AG20443 (cell line): ENCODE results near the gene GKN2.
"Not testable (repeated sequence)": the region's sequence is repeated elsewhere in the genome, so short reads cannot be mapped to it uniquely, and the experiment has no call there.

Experiments
- DNase-seq: peaks from one replicate; pipeline ENCODE4 v3.0.0; 2012; ENCODE audit warnings: low spot score, mixed read lengths

GKN2 gene

GRCh38 chr2:68918497-68918896 lies 34.2 kb downstream of the GKN2 start:
- DNase-seq = peak; percentile 2

GRCh38 chr2:68917034-68917718 lies 35.5 kb downstream of the GKN2 start:
- peak; percentile 1 for DNase-seq

- DNase-seq = no peak
These were observed 36.5 kb downstream of the GKN2 start for GRCh38 chr2:68916226-68916625.

- no peak for DNase-seq
These were observed 37.3 kb downstream of the GKN2 start for GRCh38 chr2:68915393-68915792.

GRCh38 chr2:68913359-68913758 lies 39.3 kb downstream of the GKN2 start:
- no peak for DNase-seq

- DNase-seq = no peak
These were observed 40.0 kb downstream of the GKN2 start for GRCh38 chr2:68912732-68913131.

- DNase-seq = no peak
These were observed 40.6 kb downstream of the GKN2 start for GRCh38 chr2:68912111-68912510.

- no peak for DNase-seq
These were observed 41.0 kb downstream of the GKN2 start for GRCh38 chr2:68911709-68912108.

- no peak for DNase-seq
These were observed 41.4 kb downstream of the GKN2 start for GRCh38 chr2:68911246-68911645.

GRCh38 chr2:68909793-68910674 lies 42.7 kb downstream of the GKN2 start:
- DNase-seq = peak; percentile 74

- DNase-seq = peak; percentile 83
These were observed 44.2 kb downstream of the GKN2 start for GRCh38 chr2:68908392-68908970.

GRCh38 chr2:68907920-68908253 lies 44.8 kb downstream of the GKN2 start:
- no peak for DNase-seq

- no peak for DNase-seq
These were observed 45.3 kb downstream of the GKN2 start for GRCh38 chr2:68907232-68907919.

- DNase-seq = no peak
These were observed 46.0 kb downstream of the GKN2 start for GRCh38 chr2:68906716-68907115.

GRCh38 chr2:68905116-68905515 lies 47.6 kb downstream of the GKN2 start:
- DNase-seq = no peak

- DNase-seq = no peak
These were observed 51.1 kb downstream of the GKN2 start for GRCh38 chr2:68901561-68901960.

GRCh38 chr2:68901199-68901514 lies 51.5 kb downstream of the GKN2 start:
- DNase-seq = no peak

GRCh38 chr2:68900496-68901198 lies 52.0 kb downstream of the GKN2 start:
- DNase-seq = no peak

GRCh38 chr2:68895981-68896380 lies 56.7 kb downstream of the GKN2 start:
- not testable (repeated sequence) for DNase-seq
